HUDEP-2 (cell line): ENCODE measurements around the gene CD2BP2.
A peak's percentile ranks its signal among the peaks of the same experiment; 100 is the strongest.
"Not testable (repeated sequence)": the region's sequence is repeated elsewhere in the genome, so short reads cannot be mapped to it uniquely, and the experiment has no call there.

Source experiments
- DNase-seq, 76 experiments: peaks; one replicate each; lab custom pipeline; 2025; ENCODE audit not compliant: unreplicated experiment in 76 of 76; lab: John Stamatoyannopoulos, UW

The CD2BP2 gene

GRCh38 chr16:30355144-30355953 lies at the start of gene CD2BP2:
Gene CD2BP2, minus strand, starts transcription at chr16:30355308. Its CDS starts 627 bp downstream, at chr16:30354681.
- peak in 74 of 76 experiments; percentile 50 to 96 (median 90) for DNase-seq

- DNase-seq: no peak
These were observed 46.8 kb upstream of the CD2BP2 start for GRCh38 chr16:30401768-30402425.

- no peak for DNase-seq
These were observed 44.5 kb upstream of the CD2BP2 start for GRCh38 chr16:30399435-30400186.

- no peak for DNase-seq
These were observed 43.7 kb upstream of the CD2BP2 start for GRCh38 chr16:30398661-30399434.

GRCh38 chr16:30397776-30398660 lies 42.9 kb upstream of the CD2BP2 start:
- DNase-seq: no peak

- no peak for DNase-seq
These were observed 41.9 kb upstream of the CD2BP2 start for GRCh38 chr16:30397056-30397455.

GRCh38 chr16:30396627-30397026 lies 41.5 kb upstream of the CD2BP2 start:
- DNase-seq: not testable (repeated sequence)

- DNase-seq: peak in 2 of 76 experiments; percentile 19
These were observed 41.0 kb upstream of the CD2BP2 start for GRCh38 chr16:30395992-30396585.

GRCh38 chr16:30395155-30395991 lies 40.3 kb upstream of the CD2BP2 start, which contains the start of gene ZNF48:
Gene ZNF48, plus strand, starts transcription at chr16:30395420. Its CDS starts 375 bp downstream, at chr16:30395795.
- peak in 63 of 76 experiments; percentile 17 to 72 (median 49) for DNase-seq

GRCh38 chr16:30394592-30395154 lies 39.6 kb upstream of the CD2BP2 start:
- DNase-seq: peak in 6 of 76 experiments; percentile 11 to 28 (median 16)

- no peak for DNase-seq
These were observed 28.4 kb upstream of the CD2BP2 start for GRCh38 chr16:30383521-30383920.

GRCh38 chr16:30382111-30382881 lies 27.2 kb upstream of the CD2BP2 start, which contains the start of gene SEPTIN1:
Gene SEPTIN1, minus strand, starts transcription at chr16:30382561. Its CDS starts 19 bp downstream, at chr16:30382542.
- no peak for DNase-seq

GRCh38 chr16:30381291-30382041 lies 26.4 kb upstream of the CD2BP2 start:
- no peak for DNase-seq

- DNase-seq: no peak
These were observed 25.7 kb upstream of the CD2BP2 start for GRCh38 chr16:30380803-30381208.

GRCh38 chr16:30380072-30380802 lies 25.1 kb upstream of the CD2BP2 start:
- no peak for DNase-seq
